SK-N-SH (cell line): ENCODE data around the gene SRSF1. TPM values are rescaled to one million over a fixed set of nuclear protein-coding genes. Genes with fewer than 3 reads are reported as not detected.

Experiments
- CTCF ChIA-PET: fragments of 300-600, 350-600 bp; formaldehyde crosslinking; extraction: SDS; loops from one replicate; lab custom pipeline; 2021; lab: Yijun Ruan, JAX
- POLR2A ChIA-PET: fragments of 350-600 bp; sonication (Branson Sonifier 250); formaldehyde crosslinking; extraction: SDS; loops from one replicate; lab custom pipeline; 2020; ENCODE audit warnings: antibody characterized with exemption, inconsistent platforms; lab: Yijun Ruan, JAX
- DNase-seq: peaks from one replicate; pipeline ENCODE4 v3.0.0; 2012
- H2AFZ ChIP-seq: fragments of 200-600 bp; sonication (generic); 2 replicates; pipeline ENCODE4 v1.8.1; 2016; ENCODE audit warnings: antibody characterized with exemption, mild to moderate bottlenecking, low read depth
- H3F3A ChIP-seq: fragments of 200-600 bp; sonication (generic); replicated peaks from 2 replicates; pipeline ENCODE3; 2016; ENCODE audit warnings: antibody characterized with exemption, mild to moderate bottlenecking; ENCODE audit not compliant: insufficient read depth
- H3K27ac ChIP-seq, 2 experiments: fragments of 200-500 bp in 1 of 2; fragments of 200-600 bp in 1 of 2; sonication (Bioruptor generic) in 1 of 2; sonication (generic), shearing (Covaris generic) in 1 of 2; 2 replicates each; pipeline versions ENCODE4 v1.5.1 to v1.6.1; 2014 to 2016; ENCODE audit warnings: low read depth in 2 of 2, inconsistent platforms in 1 of 2, low read length in 1 of 2, mild to moderate bottlenecking in 1 of 2, mixed read lengths in 1 of 2
- H3K27me3 ChIP-seq: fragments of 200-600 bp; sonication (generic), shearing (Covaris generic); 2 replicates; pipeline ENCODE4 v1.6.1; 2016; ENCODE audit warnings: mixed run types; ENCODE audit not compliant: insufficient read depth
- H3K36me3 ChIP-seq, 2 experiments: fragments of 200-500 bp in 1 of 2; fragments of 200-600 bp in 1 of 2; sonication (Bioruptor generic) in 1 of 2; sonication (generic) in 1 of 2; replicated peaks in 1 of 2; 2 replicates each; pipeline versions ENCODE3 to v1.5.1; 2014 to 2016; ENCODE audit warnings: low read length in 1 of 2, mild to moderate bottlenecking in 1 of 2; ENCODE audit not compliant: insufficient read depth in 2 of 2, control insufficient read depth in 1 of 2
- H3K4me1 ChIP-seq, 2 experiments: fragments of 200-500 bp in 1 of 2; fragments of 200-600 bp in 1 of 2; sonication (Bioruptor generic) in 1 of 2; sonication (generic), shearing (Covaris generic) in 1 of 2; 2 replicates each; pipeline versions ENCODE4 v1.5.1 to v1.6.1; 2014 to 2016; ENCODE audit warnings: low read depth in 1 of 2, low read length in 1 of 2, mixed run types in 1 of 2; ENCODE audit not compliant: insufficient read depth in 2 of 2, control insufficient read depth in 1 of 2
- H3K4me2 ChIP-seq: fragments of 200-600 bp; sonication (generic), shearing (Covaris generic); 2 replicates; pipeline ENCODE4 v1.6.1; 2017; ENCODE audit warnings: mixed run types
- H3K4me3 ChIP-seq, 2 experiments: fragments of 200-500 bp in 1 of 2; fragments of 200-600 bp in 1 of 2; sonication (Bioruptor generic) in 1 of 2; sonication (generic), shearing (Covaris generic) in 1 of 2; 2 replicates each; pipeline versions ENCODE4 v1.5.1 to v1.8.1; 2014 to 2016; ENCODE audit warnings: low read depth in 2 of 2, inconsistent platforms in 1 of 2, low read length in 1 of 2, mild to moderate bottlenecking in 1 of 2, mixed read lengths in 1 of 2, moderate library complexity in 1 of 2
- H3K79me2 ChIP-seq: fragments of 200-600 bp; sonication (generic); 2 replicates; pipeline ENCODE4 v1.8.1; 2017; ENCODE audit warnings: mild to moderate bottlenecking; ENCODE audit not compliant: insufficient read depth
- H3K9ac ChIP-seq: fragments of 200-600 bp; sonication (generic); 2 replicates; pipeline ENCODE4 v1.6.1; 2017; ENCODE audit warnings: mixed run types
- H3K9me2 ChIP-seq: fragments of 200-600 bp; sonication (generic); 2 replicates; pipeline ENCODE4 v1.6.1; 2017; ENCODE audit warnings: mixed run types
- H3K9me3 ChIP-seq: fragments of 200-600 bp; sonication (generic); 2 replicates; pipeline ENCODE4 v1.6.1; 2017; ENCODE audit warnings: mixed run types, mild to moderate bottlenecking, moderate library complexity
- H4K20me1 ChIP-seq: fragments of 200-600 bp; sonication (generic); 2 replicates; pipeline ENCODE4 v1.6.1; 2017; ENCODE audit warnings: mild to moderate bottlenecking, mixed run types; ENCODE audit not compliant: insufficient read depth
- CTCF ChIP-seq: fragments of 200-600 bp; sonication (generic); IDR thresholded peaks from 2 replicates; pipeline ENCODE4 v1.6.1; 2017; ENCODE audit warnings: antibody characterized with exemption, mild to moderate bottlenecking, moderate library complexity
- EZH2phosphoT487 ChIP-seq: fragments of 200-600 bp; sonication (generic); IDR thresholded peaks from 2 replicates; pipeline ENCODE4 v1.6.1; 2017; ENCODE audit warnings: low read depth, mixed run types, mild to moderate bottlenecking, antibody characterized with exemption, moderate library complexity, borderline replicate concordance
- FOXJ3 ChIP-seq: sonication (generic); formaldehyde crosslinking; IDR thresholded peaks from 2 replicates; pipeline ENCODE4 v1.5.1; 2020; ENCODE audit warnings: mild to moderate bottlenecking, missing genetic modification reagents
- FOXM1 ChIP-seq: IDR thresholded peaks from 2 replicates; pipeline ENCODE4 v1.4.0; 2012; ENCODE audit warnings: low read depth, mild to moderate bottlenecking
- MEF2A ChIP-seq: IDR thresholded peaks from 2 replicates; pipeline ENCODE4 v1.4.0; 2012; ENCODE audit warnings: low read depth, borderline replicate concordance
- MXI1 ChIP-seq: IDR thresholded peaks from 2 replicates; pipeline ENCODE4 v1.6.1; 2012; ENCODE audit warnings: mild to moderate bottlenecking, low read depth, low read length, improper control_type of control experiment
- NRF1 ChIP-seq: IDR thresholded peaks from 2 replicates; pipeline ENCODE4 v1.6.1; 2012; ENCODE audit warnings: low read depth, mild to moderate bottlenecking, low read length
- POLR2AphosphoS5 ChIP-seq: IDR thresholded peaks from 2 replicates; pipeline ENCODE4 v1.6.1; 2012; ENCODE audit warnings: low read depth, low read length
- RAD21 ChIP-seq: IDR thresholded peaks from 2 replicates; pipeline ENCODE4 v1.6.1; 2012; ENCODE audit warnings: mild to moderate bottlenecking, low read length
- RCOR1 ChIP-seq: fragments of 150-350 bp; IDR thresholded peaks from 2 replicates; pipeline ENCODE4 v1.6.1; 2017; ENCODE audit warnings: antibody characterized with exemption, low read length
- SIN3A ChIP-seq: IDR thresholded peaks from 2 replicates; pipeline ENCODE4 v1.6.1; 2012; ENCODE audit warnings: low read depth, mild to moderate bottlenecking, low read length, moderate library complexity, borderline replicate concordance
- SMC3 ChIP-seq: IDR thresholded peaks from 2 replicates; pipeline ENCODE4 v1.6.1; 2012; ENCODE audit warnings: low read depth, low read length, improper control_type of control experiment
- WGBS: methylation state at CpG from one replicate; pipeline ENCODE4 v1.1.6; 2017; ENCODE audit warnings: low lambda C conversion rate; 5-methylcytosine and 5-hydroxymethylcytosine counted together
- polyA plus RNA-seq, 3 experiments: library from polyadenylated mRNA; depleted of rRNA; stranded (reverse); fragments of >200 nt; gene quantifications; 2 replicates each; pipeline ENCODE4 v1.2.3, GENCODE V29; 2012

The SRSF1 gene
- polyA plus RNA-seq, 1 of the 3 experiments (the other 2 are of a cell fraction) = 248 TPM

GRCh38 chr17:58019039-58019438 lies 12.0 kb upstream of the SRSF1 start:
- POLR2A ChIA-PET = no interaction called here
- H2AFZ ChIP-seq = no peak overlapping the region
- H3K9me2 ChIP-seq = no peaks in the 10 kb centered on the region
- CTCF ChIA-PET = interaction anchor here (1.5 to 2.4 kb wide), 2 partner anchors 10 to 161 kb away, joined by 4 to 7 read pairs; no protein-coding TSS in a partner anchor
- no peak overlapping the region for H3K4me3 ChIP-seq
- no peak for DNase-seq
- H3K79me2 ChIP-seq = no peaks in the 10 kb centered on the region
- H4K20me1 ChIP-seq = no peaks in the 10 kb centered on the region
- H3F3A ChIP-seq = no peaks in the 10 kb centered on the region
- H3K9me3 ChIP-seq = no peaks in the 10 kb centered on the region
- no peak overlapping the region for H3K9ac ChIP-seq
- no peak for TF ChIP-seq EZH2phosphoT487
- TF ChIP-seq FOXM1 = no peak
- no peak for TF ChIP-seq MXI1
- TF ChIP-seq RCOR1 = no peak
- no peaks in the 10 kb centered on the region for H3K4me1 ChIP-seq
- H3K27ac ChIP-seq = no peak overlapping the region
- no peaks in the 10 kb centered on the region for H3K36me3 ChIP-seq
- H3K4me2 ChIP-seq = no peak overlapping the region
- 84% methylated on average over 3 of the region's 3 CpGs for WGBS
- H3K27me3 ChIP-seq = no peaks in the 10 kb centered on the region; the same call in 1 of the 2 replicates

GRCh38 chr17:58010067-58010799 lies 3.2 kb upstream of the SRSF1 start:
- TF ChIP-seq RAD21 (no peak), NRF1 (no peak)
- POLR2A ChIA-PET = interaction anchor here (0.6 kb wide), 1 partner anchor 158 kb away, joined by 3 read pairs; no protein-coding TSS in a partner anchor
- Histone ChIP-seq H4K20me1 (peaks cover 12% of the 10 kb centered on the region), H2AFZ (no peak overlapping the region), H3K9ac (no peak overlapping the region), H3K36me3 (peaks cover 8 to 10% of the 10 kb centered on the region in 2 experiments), H3K4me3 (no peak overlapping the region), H3K9me3 (no peaks in the 10 kb centered on the region), H3K4me2 (no peak overlapping the region), H3K27ac (no peak overlapping the region), H3F3A (peaks cover 18% of the 10 kb centered on the region), H3K27me3 (no peaks in the 10 kb centered on the region), H3K79me2 (peaks cover 18% of the 10 kb centered on the region), H3K4me1 (peaks cover 5 to 12% of the 10 kb centered on the region in 2 experiments; a peak in 2 of 4 replicates), H3K9me2 (no peaks in the 10 kb centered on the region)
- CTCF ChIA-PET = interaction anchor here (0.9 to 3.3 kb wide), 4 partner anchors 8 to 152 kb away, joined by 3 to 14 read pairs (median 4); no protein-coding TSS in a partner anchor
- 95% methylated on average over 10 of the region's 10 CpGs for WGBS
- DNase-seq = no peak

GRCh38 chr17:58007781-58008706 lies 998 bp upstream of the SRSF1 start:
- peaks cover 26 to 34% of the 10 kb centered on the region in 2 experiments for H3K4me1 ChIP-seq
- peak overlapping the region; percentile 100 for H3K9ac ChIP-seq
- H3K4me2 ChIP-seq = peak overlapping the region; percentile 97
- H3K9me3 ChIP-seq = no peaks in the 10 kb centered on the region
- H3K9me2 ChIP-seq = no peaks in the 10 kb centered on the region
- WGBS = 18% methylated on average over 47 of the region's 47 CpGs
- H2AFZ ChIP-seq = peak overlapping the region; percentile 95
- TF ChIP-seq SMC3 (no peak; the same call in 1 of the 2 replicates), RCOR1 (no peak), RAD21 (peak; percentile 25; the same call in 1 of the 2 replicates), MXI1 (peak; percentile 35), FOXJ3 (CRISPR knock-in tag) (0 out of 2 replicates have a peak, but pooled peaks have one; percentile 12), CTCF (no peak), MEF2A (no peak), SIN3A (0 out of 2 replicates have a peak, but pooled peaks have one; percentile 4), POLR2AphosphoS5 (peak; percentile 71)
- peaks cover 32% of the 10 kb centered on the region for H3F3A ChIP-seq
- H3K36me3 ChIP-seq = peaks cover 30 to 32% of the 10 kb centered on the region in 2 experiments
- peaks cover 34% of the 10 kb centered on the region for H4K20me1 ChIP-seq
- CTCF ChIA-PET = interaction anchor here (0.6 to 20.5 kb wide), 14 partner anchors 9 to 920 kb away, joined by 3 to 1002 read pairs (median 4); partner anchors contain the start of gene MRPS23
- peak overlapping the region; percentile 98 to 99 for H3K27ac ChIP-seq
- no peaks in the 10 kb centered on the region for H3K27me3 ChIP-seq
- POLR2A ChIA-PET = interaction anchor here (0.6 to 2.8 kb wide), 22 partner anchors 10 to 1201 kb away, joined by 3 to 40 read pairs (median 4); partner anchors contain the start of genes AKAP1, DYNLL2, MRPS23 and VEZF1
- peaks cover 40% of the 10 kb centered on the region for H3K79me2 ChIP-seq
- peak overlapping the region; percentile 98 to 99 for H3K4me3 ChIP-seq
- peak; percentile 45 for DNase-seq
